ENCODE results near the gene EPHB1.

GRCh38 chr3:134807189-134807588 lies 12.1 kb downstream of the EPHB1 start:
- no peak for TF ChIP-seq POLR2AphosphoS5 (IDR thresholded peaks at IDR 0.05; ENCODE audit: borderline replicate concordance, low read depth, low read length)
- no peak for TF ChIP-seq EZH2 (IDR thresholded peaks at IDR 0.05)
- TF ChIP-seq FOXP2 (optimal IDR thresholded peaks at IDR 0.05; ENCODE audit: control extremely low read depth, extremely low read length, insufficient read depth): no peak
